Measurements from ENCODE around the gene PRELID3B.
A peak's percentile ranks its signal among the peaks of the same experiment; 100 is the strongest.

Gene PRELID3B

GRCh38 chr20:59046862-59047261 lies 4.3 kb upstream of the PRELID3B start:
- no peak overlapping the region for H3K4me2 ChIP-seq (ENCODE audit: low read depth, low read length, poor library complexity, severe bottlenecking)
- TF ChIP-seq EZH2phosphoT487 (IDR thresholded peaks at IDR 0.05; ENCODE audit: borderline replicate concordance) (no peak), CTCF (conservative IDR thresholded peaks at IDR 0.05; ENCODE audit: low read length) (no peak)
- no peak overlapping the region for H3K9ac ChIP-seq (ENCODE audit: low read depth, low read length, poor library complexity, severe bottlenecking)
- H4K20me1 ChIP-seq (ENCODE audit: insufficient read depth, low read length, poor library complexity, severe bottlenecking) = peaks cover 4% of the 10 kb centered on the region
- H3K4me1 ChIP-seq (ENCODE audit: insufficient read depth, low read length, poor library complexity, severe bottlenecking) = peaks cover 12% of the 10 kb centered on the region
- peaks cover 8% of the 10 kb centered on the region for H3K79me2 ChIP-seq (ENCODE audit: insufficient read depth, low read length)
- H3K9me3 ChIP-seq (ENCODE audit: insufficient read depth, low read depth, low read length) = no peaks in the 10 kb centered on the region
- peaks cover 4% of the 10 kb centered on the region for H3K27me3 ChIP-seq (ENCODE audit: insufficient read depth, low read length, poor library complexity, severe bottlenecking)
- no peaks in the 10 kb centered on the region for H3F3A ChIP-seq (ENCODE audit: low read depth)
- H3K4me3 ChIP-seq (ENCODE audit: low read length, poor library complexity, severe bottlenecking) = no peak overlapping the region
- no peaks in the 10 kb centered on the region for H3K9me2 ChIP-seq (replicated peaks; ENCODE audit: low read depth, low read length)
- H2AFZ ChIP-seq (ENCODE audit: low read length) = no peak overlapping the region
- no peaks in the 10 kb centered on the region for H3K36me3 ChIP-seq (ENCODE audit: insufficient read depth, low read length)

GRCh38 chr20:59044796-59045195 lies 2.2 kb upstream of the PRELID3B start:
- Histone ChIP-seq H3K9me3 (ENCODE audit: insufficient read depth, low read depth, low read length) (no peaks in the 10 kb centered on the region), H4K20me1 (ENCODE audit: insufficient read depth, low read length, poor library complexity, severe bottlenecking) (peaks cover 24% of the 10 kb centered on the region), H3K4me1 (ENCODE audit: insufficient read depth, low read length, poor library complexity, severe bottlenecking) (peaks cover 33% of the 10 kb centered on the region), H3K9me2 (replicated peaks; ENCODE audit: low read depth, low read length) (no peaks in the 10 kb centered on the region), H3K36me3 (ENCODE audit: insufficient read depth, low read length) (no peaks in the 10 kb centered on the region), H3K9ac (ENCODE audit: low read depth, low read length, poor library complexity, severe bottlenecking) (no peak overlapping the region), H3F3A (ENCODE audit: low read depth) (no peaks in the 10 kb centered on the region), H3K4me2 (ENCODE audit: low read depth, low read length, poor library complexity, severe bottlenecking) (no peak overlapping the region), H3K79me2 (ENCODE audit: insufficient read depth, low read length) (peaks cover 29% of the 10 kb centered on the region), H3K4me3 (ENCODE audit: low read length, poor library complexity, severe bottlenecking) (no peak overlapping the region), H2AFZ (ENCODE audit: low read length) (no peak overlapping the region), H3K27me3 (ENCODE audit: insufficient read depth, low read length, poor library complexity, severe bottlenecking) (no peaks in the 10 kb centered on the region)
- TF ChIP-seq EZH2phosphoT487 (IDR thresholded peaks at IDR 0.05; ENCODE audit: borderline replicate concordance) (no peak), CTCF (conservative IDR thresholded peaks at IDR 0.05; ENCODE audit: low read length) (no peak)

GRCh38 chr20:59044295-59044694 lies 1.7 kb upstream of the PRELID3B start:
- Histone ChIP-seq H3K9me2 (replicated peaks; ENCODE audit: low read depth, low read length) (no peaks in the 10 kb centered on the region), H3K4me3 (ENCODE audit: low read length, poor library complexity, severe bottlenecking) (no peak overlapping the region), H3F3A (ENCODE audit: low read depth) (no peaks in the 10 kb centered on the region), H3K4me2 (ENCODE audit: low read depth, low read length, poor library complexity, severe bottlenecking) (peak overlapping the region; percentile 96), H3K27me3 (ENCODE audit: insufficient read depth, low read length, poor library complexity, severe bottlenecking) (no peaks in the 10 kb centered on the region), H4K20me1 (ENCODE audit: insufficient read depth, low read length, poor library complexity, severe bottlenecking) (peaks cover 29% of the 10 kb centered on the region), H3K36me3 (ENCODE audit: insufficient read depth, low read length) (no peaks in the 10 kb centered on the region), H3K79me2 (ENCODE audit: insufficient read depth, low read length) (peaks cover 34% of the 10 kb centered on the region), H2AFZ (ENCODE audit: low read length) (no peak overlapping the region), H3K9ac (ENCODE audit: low read depth, low read length, poor library complexity, severe bottlenecking) (peak overlapping the region; percentile 83), H3K9me3 (ENCODE audit: insufficient read depth, low read depth, low read length) (no peaks in the 10 kb centered on the region), H3K4me1 (ENCODE audit: insufficient read depth, low read length, poor library complexity, severe bottlenecking) (peaks cover 38% of the 10 kb centered on the region)
- TF ChIP-seq EZH2phosphoT487 (IDR thresholded peaks at IDR 0.05; ENCODE audit: borderline replicate concordance) (no peak), CTCF (conservative IDR thresholded peaks at IDR 0.05; ENCODE audit: low read length) (no peak)

Measured in Loucy (cell line).